Measurements from ENCODE around the gene POTEB2. TPM values are rescaled to one million over a fixed set of nuclear protein-coding genes. Genes with fewer than 3 reads are reported as not detected.

The POTEB2 gene
- total RNA-seq = not detected in 2 replicates

GRCh38 chr15:20866214-20866613, at the start of gene POTEB2:
TSS of gene POTEB2 (minus strand) at chr15:20866314. CDS start at chr15:20866281, 33 bp downstream.

